ENCODE measurements around the gene TBR1. TPM values are rescaled to one million over a fixed set of nuclear protein-coding genes. Genes with fewer than 3 reads are reported as not detected.

The TBR1 gene
- under 0.01 TPM in 2 replicates for total RNA-seq

GRCh38 chr2:161415987-161416707 is at the start of gene TBR1:
TBR1 (plus strand) TSS chr2:161416297; CDS start chr2:161416411, 114 bp downstream.

Small RNAs within 50 kb of the gene (small RNA-seq; reads per million reads assigned to genes)
- gene RNA5SP108 = not detected

Other genes starting within 250 kb of the TBR1 start
- 91.5 and 100 TPM in 2 replicates for gene PSMD14, start 107.9 kb upstream of the TBR1 start, total RNA-seq
- not detected in 2 replicates for gene SLC4A10, start 208.1 kb downstream of the TBR1 start, total RNA-seq

Data from subcutaneous preadipocyte (primary cell).